SW480 (cell line): ENCODE measurements around the gene EPHA2.
"Not testable (repeated sequence)": the region's sequence is repeated elsewhere in the genome, so short reads cannot be mapped to it uniquely, and the experiment has no call there.

Experiments used
- DNase-seq: peaks from one replicate; pipeline ENCODE4 v3.0.0-alpha.2; 2016; ENCODE audit warnings: low spot score

EPHA2 gene

GRCh38 chr1:16183765-16184556, 28.1 kb upstream of the EPHA2 start:
- no peak for DNase-seq

- peak; percentile 71 for DNase-seq
Observed at GRCh38 chr1:16183179-16183578, 27.3 kb upstream of the EPHA2 start.

- peak; percentile 91 for DNase-seq
Observed at GRCh38 chr1:16181887-16182719, 26.2 kb upstream of the EPHA2 start.

- DNase-seq, result no peak
Observed at GRCh38 chr1:16180291-16180824, 24.5 kb upstream of the EPHA2 start.

- no peak for DNase-seq
Observed at GRCh38 chr1:16178596-16179497, 23.0 kb upstream of the EPHA2 start.

- DNase-seq, result no peak
Observed at GRCh38 chr1:16177306-16177705, 21.4 kb upstream of the EPHA2 start.

GRCh38 chr1:16176653-16177052, 20.8 kb upstream of the EPHA2 start:
- DNase-seq, result no peak

- peak; percentile 48 for DNase-seq
Observed at GRCh38 chr1:16175610-16176553, 20.0 kb upstream of the EPHA2 start.

GRCh38 chr1:16174886-16175598, 19.2 kb upstream of the EPHA2 start:
- DNase-seq, result no peak

- peak; percentile 60 for DNase-seq
Observed at GRCh38 chr1:16174261-16174868, 18.5 kb upstream of the EPHA2 start.

GRCh38 chr1:16173447-16174260, 17.8 kb upstream of the EPHA2 start:
- peak; percentile 98 for DNase-seq

GRCh38 chr1:16172964-16173446, 17.1 kb upstream of the EPHA2 start:
- DNase-seq, result peak; percentile 91

GRCh38 chr1:16172218-16172830, 16.5 kb upstream of the EPHA2 start:
- DNase-seq, result peak; percentile 14

- DNase-seq, result peak; percentile 9
Observed at GRCh38 chr1:16171314-16172151, 15.7 kb upstream of the EPHA2 start.

- no peak for DNase-seq
Observed at GRCh38 chr1:16170283-16170673, 14.4 kb upstream of the EPHA2 start.

- peak; percentile 36 for DNase-seq
Observed at GRCh38 chr1:16168622-16169360, 12.9 kb upstream of the EPHA2 start.

GRCh38 chr1:16168144-16168495, 12.3 kb upstream of the EPHA2 start:
- not testable (repeated sequence) for DNase-seq
